Activated T-cell treated with anti-CD3 and anti-CD28 coated beads, Interleukin-2, amount 50 U/mL, for 72 hours (primary cell): ENCODE measurements around the gene SEL1L2. TPM values are rescaled to one million over a fixed set of nuclear protein-coding genes. Genes with fewer than 3 reads are reported as not detected.

Source experiments
- ATAC-seq, 2 donors: fragments of 150-1000 bp; cut with Tn5 transposase; replicated peaks in 1 of 2; 2 replicates each; pipeline ENCODE4 v1.10.0; 2021; ENCODE audit warnings: moderate library complexity in 2 of 2, mild to moderate bottlenecking in 1 of 2
- DNase-seq, 2 donors: peaks; one replicate each; pipeline ENCODE4 v3.0.0; 2021 to 2022; ENCODE audit warnings: mixed read lengths in 1 of 2
- H3K27ac Mint-ChIP-seq: one replicate; pipeline ENCODE4 v1.8.0; 2022; ENCODE audit warnings: mild to moderate bottlenecking, moderate library complexity, mixed read lengths
- H3K27me3 Mint-ChIP-seq: one replicate; pipeline ENCODE4 v1.8.0; 2022; ENCODE audit warnings: low read depth, mixed read lengths
- H3K36me3 Mint-ChIP-seq, 2 donors: one replicate each; pipeline ENCODE4 v1.8.0; 2022; ENCODE audit warnings: mixed read lengths in 2 of 2, mild to moderate bottlenecking in 1 of 2; ENCODE audit not compliant: insufficient read depth in 2 of 2
- H3K4me1 Mint-ChIP-seq: one replicate; pipeline ENCODE4 v1.8.0; 2022; ENCODE audit warnings: low read depth, mixed read lengths
- H3K4me3 Mint-ChIP-seq, 2 donors: one replicate each; pipeline ENCODE4 v1.8.0; 2022; ENCODE audit warnings: mild to moderate bottlenecking in 2 of 2, mixed read lengths in 2 of 2, moderate library complexity in 2 of 2
- H3K9me3 Mint-ChIP-seq, 2 donors: one replicate each; pipeline ENCODE4 v1.8.0; 2022; ENCODE audit warnings: mixed read lengths in 2 of 2
- total RNA-seq, 2 donors: library from RNA; stranded (reverse); gene quantifications; one replicate each; pipeline ENCODE4 v1.2.3, GENCODE V29; 2022

SEL1L2 gene
- total RNA-seq, 2 donors from 2014 or later: not detected

GRCh38 chr20:13913572-13913971 is 76.8 kb downstream of the SEL1L2 start:
- DNase-seq (no peak), ATAC-seq (no peak)
- H3K9me3 Mint-ChIP-seq: no peaks in the 10 kb centered on the region
- H3K36me3 Mint-ChIP-seq: no peaks in the 10 kb centered on the region
- H3K4me3 Mint-ChIP-seq: no peak overlapping the region
- no peak overlapping the region for H3K27ac Mint-ChIP-seq
- no peaks in the 10 kb centered on the region for H3K4me1 Mint-ChIP-seq
- H3K27me3 Mint-ChIP-seq: no peaks in the 10 kb centered on the region

GRCh38 chr20:13913131-13913530 is 77.3 kb downstream of the SEL1L2 start:
- H3K27ac Mint-ChIP-seq: no peak overlapping the region
- H3K36me3 Mint-ChIP-seq: no peaks in the 10 kb centered on the region
- no peaks in the 10 kb centered on the region for H3K4me1 Mint-ChIP-seq
- ATAC-seq (no peak), DNase-seq (no peak)
- no peaks in the 10 kb centered on the region for H3K9me3 Mint-ChIP-seq
- H3K27me3 Mint-ChIP-seq: no peaks in the 10 kb centered on the region
- no peak overlapping the region for H3K4me3 Mint-ChIP-seq

- H3K9me3 Mint-ChIP-seq: no peaks in the 10 kb centered on the region
- no peaks in the 10 kb centered on the region for H3K36me3 Mint-ChIP-seq
- no peaks in the 10 kb centered on the region for H3K4me1 Mint-ChIP-seq
- ATAC-seq (no peak), DNase-seq (no peak)
- H3K4me3 Mint-ChIP-seq: no peak overlapping the region
- H3K27me3 Mint-ChIP-seq: no peaks in the 10 kb centered on the region
- no peak overlapping the region for H3K27ac Mint-ChIP-seq
These were observed 79.9 kb downstream of the SEL1L2 start for GRCh38 chr20:13910492-13910891.

DNA sequence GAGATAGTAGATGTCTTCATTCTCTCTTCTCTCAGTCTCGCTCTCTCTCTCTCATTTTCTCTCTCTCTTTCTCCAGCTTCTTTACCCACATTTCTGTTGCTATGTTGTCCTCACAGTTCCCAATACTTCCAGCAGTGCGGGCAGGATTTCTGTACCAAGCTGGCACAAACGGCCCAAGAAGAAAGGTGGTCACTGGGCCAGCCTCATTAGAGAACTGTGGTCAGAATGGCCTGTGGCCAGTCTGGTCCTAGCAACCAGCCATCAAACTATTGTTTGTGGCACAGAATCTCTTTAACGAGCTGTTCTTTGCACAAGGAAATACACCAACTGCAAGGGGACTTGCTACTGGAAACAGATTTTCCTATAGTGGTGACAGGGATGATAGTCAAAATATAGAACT is 81.3 kb downstream of the SEL1L2 start:
- DNase-seq (no peak), ATAC-seq (no peak)
- Mint-ChIP-seq H3K27ac (no peak overlapping the region), H3K9me3 (no peaks in the 10 kb centered on the region), H3K27me3 (no peaks in the 10 kb centered on the region), H3K4me3 (no peak overlapping the region), H3K36me3 (no peaks in the 10 kb centered on the region), H3K4me1 (no peaks in the 10 kb centered on the region)

- ATAC-seq: no peak
These were observed 85.6 kb downstream of the SEL1L2 start for GRCh38 chr20:13904766-13905165.

GRCh38 chr20:13900496-13900895 is 89.9 kb downstream of the SEL1L2 start:
- H3K27me3 Mint-ChIP-seq: no peaks in the 10 kb centered on the region
- no peaks in the 10 kb centered on the region for H3K36me3 Mint-ChIP-seq
- no peaks in the 10 kb centered on the region for H3K4me1 Mint-ChIP-seq
- no peaks in the 10 kb centered on the region for H3K9me3 Mint-ChIP-seq
- no peak overlapping the region for H3K4me3 Mint-ChIP-seq
- ATAC-seq: no peak
- DNase-seq: no peak
- H3K27ac Mint-ChIP-seq: no peak overlapping the region

More at GRCh38 chr20:13904766-13905165, 85.6 kb downstream of the SEL1L2 start:
- no peak for DNase-seq
- Mint-ChIP-seq H3K27me3 (no peaks in the 10 kb centered on the region), H3K36me3 (no peaks in the 10 kb centered on the region), H3K4me3 (no peak overlapping the region), H3K27ac (no peak overlapping the region), H3K9me3 (no peaks in the 10 kb centered on the region), H3K4me1 (no peaks in the 10 kb centered on the region)

- no peak overlapping the region for H3K27ac Mint-ChIP-seq
- peaks cover 2 to 7% of the 10 kb centered on the region in 2 donors for H3K9me3 Mint-ChIP-seq
- no peak for ATAC-seq
- peaks cover 0 to under 1% of the 10 kb centered on the region in 2 donors for H3K36me3 Mint-ChIP-seq
- no peaks in the 10 kb centered on the region for H3K27me3 Mint-ChIP-seq
- H3K4me1 Mint-ChIP-seq: no peaks in the 10 kb centered on the region
- no peak overlapping the region for H3K4me3 Mint-ChIP-seq
- no peak for DNase-seq
These were observed 92.3 kb downstream of the SEL1L2 start for GRCh38 chr20:13898012-13898612.

DNA sequence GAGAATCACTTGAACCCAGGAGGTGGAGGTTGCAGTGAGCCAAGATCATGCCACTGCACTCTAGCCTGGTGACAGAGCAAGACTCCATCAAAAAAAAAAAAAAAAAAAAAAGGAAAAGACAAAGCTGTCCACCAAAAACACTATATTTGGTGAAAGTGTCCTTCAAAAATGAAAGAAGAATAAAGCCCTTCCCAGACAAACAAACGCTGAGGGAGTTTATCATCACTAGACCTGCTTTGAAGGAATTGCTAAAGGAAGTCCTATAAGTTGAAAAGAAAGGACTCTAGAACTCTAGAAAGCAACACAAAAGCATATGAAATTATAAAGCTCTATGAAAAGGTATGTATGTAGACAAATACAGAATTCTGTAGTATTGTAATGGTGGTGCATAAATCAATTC is 98.8 kb downstream of the SEL1L2 start:
- H3K4me1 Mint-ChIP-seq: no peaks in the 10 kb centered on the region
- no peaks in the 10 kb centered on the region for H3K27me3 Mint-ChIP-seq
- ATAC-seq (no peak), DNase-seq (no peak)
- no peak overlapping the region for H3K4me3 Mint-ChIP-seq
- peaks cover 5 to 6% of the 10 kb centered on the region in 2 donors for H3K36me3 Mint-ChIP-seq
- no peak overlapping the region for H3K27ac Mint-ChIP-seq
- peaks cover 11 to 13% of the 10 kb centered on the region in 2 donors for H3K9me3 Mint-ChIP-seq

- no peaks in the 10 kb centered on the region for H3K4me1 Mint-ChIP-seq
- H3K36me3 Mint-ChIP-seq: no peaks in the 10 kb centered on the region
- no peak for DNase-seq
- H3K27me3 Mint-ChIP-seq: no peaks in the 10 kb centered on the region
- H3K9me3 Mint-ChIP-seq: no peaks in the 10 kb centered on the region
- no peak for ATAC-seq
- no peak overlapping the region for H3K4me3 Mint-ChIP-seq
- H3K27ac Mint-ChIP-seq: no peak overlapping the region
These were observed 105.6 kb downstream of the SEL1L2 start for GRCh38 chr20:13884803-13885202.

DNA sequence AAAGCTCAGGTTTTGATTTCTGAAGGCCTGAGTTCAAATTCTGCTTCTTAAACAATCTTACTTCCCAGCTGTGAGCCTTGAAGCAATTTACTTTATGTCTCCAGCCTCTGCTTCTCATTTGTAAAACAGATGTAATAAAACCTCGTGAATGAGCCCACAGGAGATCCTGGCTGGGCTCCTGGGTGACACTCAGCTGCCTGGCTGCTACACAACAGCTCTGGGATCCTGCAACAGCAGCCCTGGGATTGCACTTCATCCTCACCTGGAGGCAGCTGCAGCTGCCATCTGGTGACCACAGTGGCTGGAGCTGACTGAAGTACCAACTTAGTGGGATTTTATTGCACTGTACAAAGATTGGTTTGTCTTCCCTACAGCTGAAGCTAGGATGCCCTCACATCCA is 107.0 kb downstream of the SEL1L2 start:
- ATAC-seq: no peak
- Mint-ChIP-seq H3K27ac (no peak overlapping the region), H3K4me1 (no peaks in the 10 kb centered on the region), H3K4me3 (no peak overlapping the region), H3K9me3 (no peaks in the 10 kb centered on the region), H3K36me3 (no peaks in the 10 kb centered on the region), H3K27me3 (no peaks in the 10 kb centered on the region)
- no peak for DNase-seq

DNA sequence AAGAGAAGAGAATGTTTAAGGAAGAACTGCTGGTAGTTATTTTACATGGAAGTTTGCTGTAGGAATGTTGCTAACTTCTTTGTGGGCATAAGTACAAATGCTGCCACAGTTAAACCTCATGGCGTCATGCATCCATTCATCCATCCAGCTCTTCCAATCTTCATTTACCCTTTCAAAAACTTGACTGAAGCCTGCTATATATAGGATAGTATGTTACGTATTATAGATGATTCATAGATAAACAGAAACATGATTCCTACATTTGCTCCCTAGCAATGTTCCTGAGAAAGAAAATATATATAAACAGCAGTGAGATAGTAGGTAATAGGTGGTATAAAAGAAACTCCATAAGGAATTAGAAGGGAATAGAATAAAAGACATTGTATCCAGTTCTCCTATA is 111.8 kb downstream of the SEL1L2 start:
- no peak for ATAC-seq
- H3K4me3 Mint-ChIP-seq: no peak overlapping the region
- H3K27me3 Mint-ChIP-seq: no peaks in the 10 kb centered on the region
- no peak overlapping the region for H3K27ac Mint-ChIP-seq
- no peaks in the 10 kb centered on the region for H3K4me1 Mint-ChIP-seq
- H3K9me3 Mint-ChIP-seq: no peaks in the 10 kb centered on the region
- no peak for DNase-seq
- no peaks in the 10 kb centered on the region for H3K36me3 Mint-ChIP-seq

DNA sequence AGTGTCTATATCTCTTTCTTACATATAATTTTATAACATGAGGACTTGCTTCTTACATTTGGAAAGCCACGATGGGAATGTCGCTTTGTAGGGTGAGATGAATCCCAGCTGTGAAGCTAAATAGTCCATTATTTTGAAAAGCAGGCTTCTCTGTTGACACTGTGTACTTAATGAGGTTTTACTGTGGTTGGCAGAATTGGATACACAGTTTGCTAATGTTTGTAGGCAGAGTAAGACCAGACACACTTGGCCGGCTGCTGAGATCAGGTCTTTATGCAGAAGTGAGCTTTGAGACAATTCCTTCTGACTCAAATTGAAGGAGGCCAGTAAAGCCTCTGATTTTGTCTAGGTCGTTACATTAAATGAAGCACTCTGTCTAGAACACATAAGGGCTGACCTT is 112.6 kb downstream of the SEL1L2 start:
- DNase-seq: no peak
- Mint-ChIP-seq H3K9me3 (no peaks in the 10 kb centered on the region), H3K4me1 (no peaks in the 10 kb centered on the region), H3K36me3 (no peaks in the 10 kb centered on the region), H3K4me3 (no peak overlapping the region), H3K27me3 (no peaks in the 10 kb centered on the region), H3K27ac (no peak overlapping the region)
- no peak for ATAC-seq

GRCh38 chr20:13875265-13875811 is 115.1 kb downstream of the SEL1L2 start:
- ATAC-seq (no peak), DNase-seq (no peak)
- Mint-ChIP-seq H3K36me3 (no peaks in the 10 kb centered on the region), H3K9me3 (no peaks in the 10 kb centered on the region), H3K4me3 (no peak overlapping the region), H3K4me1 (no peaks in the 10 kb centered on the region), H3K27ac (no peak overlapping the region), H3K27me3 (no peaks in the 10 kb centered on the region)
